Left lung (tissue), 10 donors: ENCODE measurements around the gene MMP19. TPM values are rescaled to one million over a fixed set of nuclear protein-coding genes. Genes with fewer than 3 reads are reported as not detected.
A peak's percentile ranks its signal among the peaks of the same experiment; 100 is the strongest.

ENCODE experiments used
- ATAC-seq: fragments of 200-7000 bp; cut with Tn5 transposase; one replicate; pipeline ENCODE4 v1.9.1; 2020; ENCODE audit warnings: moderate library complexity
- DNase-seq, 4 donors: peaks; one replicate each; pipeline ENCODE4 v3.0.0-alpha.2; 2013 to 2020
- H3K27ac ChIP-seq, 2 donors: fragments of 200-600 bp; sonication (generic) in 1 of 2; one replicate each; pipeline versions ENCODE4 v1.5.0 to v1.8.0; 2020 to 2021
- H3K27me3 ChIP-seq, 2 donors: fragments of 200-600 bp; sonication (generic) in 1 of 2; one replicate each; pipeline versions ENCODE4 v1.5.0 to v1.8.0; 2020 to 2021
- H3K36me3 ChIP-seq, 2 donors: fragments of 200-600 bp; sonication (generic) in 1 of 2; one replicate each; pipeline versions ENCODE4 v1.5.0 to v1.8.0; 2020 to 2021
- H3K4me1 ChIP-seq, 2 donors: fragments of 200-600 bp; one replicate each; pipeline ENCODE4 v1.8.0; 2021
- H3K4me3 ChIP-seq, 2 donors: fragments of 200-600 bp; sonication (generic) in 1 of 2; one replicate each; pipeline versions ENCODE4 v1.5.0 to v1.8.0; 2020 to 2021; ENCODE audit warnings: mild to moderate bottlenecking in 1 of 2
- H3K9me3 ChIP-seq, 2 donors: fragments of 200-600 bp; sonication (generic) in 1 of 2; one replicate each; pipeline versions ENCODE4 v1.5.0 to v1.8.0; 2020 to 2021
- intact Hi-C, 2 donors: fragments of 100-400 bp; cut with DNase I; formaldehyde crosslinking; loops; one replicate each; pipeline versions ENCODE4 v1.11.2 to v1.14.2; 2022
- polyA plus RNA-seq, 6 donors: library from polyadenylated mRNA; unstranded; fragments of 120-200 nt; gene quantifications; one replicate each; pipeline ENCODE4 v1.2.1, GENCODE V29; 2013; ENCODE audit not compliant: insufficient read length in 6 of 6
- total RNA-seq, 2 donors: library from RNA; stranded (reverse); fragmentation: NEBNext Ultra II Directional; extraction: Animal tissue kit (Norgen Biotek cat#: 25700); gene quantifications; one replicate each; pipeline ENCODE4 v1.2.1, GENCODE V29; 2021
- TF ChIP-seq, protein P1 (sequence below), 2 donors: fragments of 200-600 bp; sonication (generic) in 1 of 2; IDR thresholded peaks; one replicate each; pipeline versions ENCODE4 v1.5.0 to v1.8.0; 2021; ENCODE audit warnings: antibody characterized with exemption in 2 of 2
- donor health status: DM: no; HTN: yes; CAD: no.
- donor health status: DM: no; HTN: no; CAD: no.

The MMP19 gene
- total and polyA plus RNA-seq, 8 donors: 9.9 to 78.4 (median 11.9) TPM

GRCh38 chr12:55797068-55797467 lies 45.7 kb downstream of the MMP19 start:
- H3K4me1 ChIP-seq: no peaks in the 10 kb centered on the region
- intact Hi-C loops: no loop called here
- H3K27ac ChIP-seq: no peak overlapping the region
- H3K36me3 ChIP-seq: peaks cover 9 to 99% of the 10 kb centered on the region in 2 donors
- DNase-seq: peak in 2 of 4 donors; percentile 17 to 58
- H3K27me3 ChIP-seq: no peaks in the 10 kb centered on the region
- no peak overlapping the region for H3K4me3 ChIP-seq
- peak; percentile 74 for ATAC-seq
- TF ChIP-seq, protein P1, sequence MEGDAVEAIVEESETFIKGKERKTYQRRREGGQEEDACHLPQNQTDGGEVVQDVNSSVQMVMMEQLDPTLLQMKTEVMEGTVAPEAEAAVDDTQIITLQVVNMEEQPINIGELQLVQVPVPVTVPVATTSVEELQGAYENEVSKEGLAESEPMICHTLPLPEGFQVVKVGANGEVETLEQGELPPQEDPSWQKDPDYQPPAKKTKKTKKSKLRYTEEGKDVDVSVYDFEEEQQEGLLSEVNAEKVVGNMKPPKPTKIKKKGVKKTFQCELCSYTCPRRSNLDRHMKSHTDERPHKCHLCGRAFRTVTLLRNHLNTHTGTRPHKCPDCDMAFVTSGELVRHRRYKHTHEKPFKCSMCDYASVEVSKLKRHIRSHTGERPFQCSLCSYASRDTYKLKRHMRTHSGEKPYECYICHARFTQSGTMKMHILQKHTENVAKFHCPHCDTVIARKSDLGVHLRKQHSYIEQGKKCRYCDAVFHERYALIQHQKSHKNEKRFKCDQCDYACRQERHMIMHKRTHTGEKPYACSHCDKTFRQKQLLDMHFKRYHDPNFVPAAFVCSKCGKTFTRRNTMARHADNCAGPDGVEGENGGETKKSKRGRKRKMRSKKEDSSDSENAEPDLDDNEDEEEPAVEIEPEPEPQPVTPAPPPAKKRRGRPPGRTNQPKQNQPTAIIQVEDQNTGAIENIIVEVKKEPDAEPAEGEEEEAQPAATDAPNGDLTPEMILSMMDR (IDR thresholded peaks at IDR 0.05): peak; percentile 12 to 33
- no peaks in the 10 kb centered on the region for H3K9me3 ChIP-seq

DNA sequence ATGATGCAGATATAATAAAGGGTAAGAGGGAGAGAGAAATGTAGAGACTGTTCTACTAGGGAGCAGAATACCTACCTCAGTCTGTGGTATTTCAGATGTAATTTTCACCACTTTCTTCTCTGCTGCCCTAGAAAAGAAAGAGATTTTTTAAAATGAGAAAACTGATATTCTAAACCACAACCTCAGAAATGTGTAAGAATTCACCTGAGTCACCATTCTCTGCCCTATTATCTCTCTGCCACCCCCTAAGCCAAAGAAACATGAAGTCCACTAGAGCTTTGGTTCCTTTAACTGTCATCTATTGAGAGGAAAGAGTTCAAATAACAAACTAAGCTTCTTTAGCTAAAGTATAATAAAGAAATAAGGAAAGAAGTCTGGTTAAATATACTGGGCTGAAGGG lies 46.8 kb downstream of the MMP19 start:
- H3K4me3 ChIP-seq: no peak overlapping the region
- H3K9me3 ChIP-seq: no peaks in the 10 kb centered on the region
- TF ChIP-seq, protein P1 (IDR thresholded peaks at IDR 0.05): no peak
- peaks cover 9 to 99% of the 10 kb centered on the region in 2 donors for H3K36me3 ChIP-seq
- H3K27ac ChIP-seq: no peak overlapping the region
- DNase-seq (no peak), ATAC-seq (no peak)
- no peaks in the 10 kb centered on the region for H3K4me1 ChIP-seq
- H3K27me3 ChIP-seq: no peaks in the 10 kb centered on the region
- intact Hi-C loops: no loop called here

DNA sequence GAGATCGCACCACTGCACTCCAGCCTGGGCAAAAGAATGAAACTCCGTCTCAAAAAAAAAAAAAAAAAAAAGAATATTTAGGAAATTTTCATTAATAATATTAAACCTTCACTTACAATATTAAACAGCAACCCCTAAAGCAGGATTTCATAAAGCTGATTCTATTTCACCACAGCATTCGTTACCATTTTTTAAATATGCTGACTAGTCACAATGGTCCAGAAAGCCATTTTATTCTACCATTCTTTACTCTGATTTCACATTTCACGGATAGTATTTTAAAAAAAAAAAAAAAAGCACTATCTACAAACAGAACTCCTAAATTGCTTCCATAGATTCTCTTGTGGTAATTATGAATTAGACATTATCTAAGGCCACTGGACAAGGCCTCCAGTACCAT lies 52.8 kb downstream of the MMP19 start:
- intact Hi-C loops: no loop called here
- DNase-seq (no peak), ATAC-seq (no peak)
- Histone ChIP-seq H3K4me3 (no peak overlapping the region), H3K36me3 (peaks cover 7 to 97% of the 10 kb centered on the region in 2 donors), H3K9me3 (no peaks in the 10 kb centered on the region), H3K27ac (no peak overlapping the region), H3K4me1 (no peaks in the 10 kb centered on the region), H3K27me3 (no peaks in the 10 kb centered on the region)
- TF ChIP-seq, protein P1 (IDR thresholded peaks at IDR 0.05): no peak

- TF ChIP-seq, protein P1 (IDR thresholded peaks at IDR 0.05): no peak
- no peak for DNase-seq
- intact Hi-C loops: no loop called here
- Histone ChIP-seq H3K4me3 (no peak overlapping the region), H3K27ac (no peak overlapping the region), H3K36me3 (peaks cover 7 to 97% of the 10 kb centered on the region in 2 donors), H3K27me3 (no peaks in the 10 kb centered on the region), H3K9me3 (no peaks in the 10 kb centered on the region), H3K4me1 (no peaks in the 10 kb centered on the region)
- peak; percentile 15 for ATAC-seq
These were observed 53.6 kb downstream of the MMP19 start for GRCh38 chr12:55789171-55789570.

DNA sequence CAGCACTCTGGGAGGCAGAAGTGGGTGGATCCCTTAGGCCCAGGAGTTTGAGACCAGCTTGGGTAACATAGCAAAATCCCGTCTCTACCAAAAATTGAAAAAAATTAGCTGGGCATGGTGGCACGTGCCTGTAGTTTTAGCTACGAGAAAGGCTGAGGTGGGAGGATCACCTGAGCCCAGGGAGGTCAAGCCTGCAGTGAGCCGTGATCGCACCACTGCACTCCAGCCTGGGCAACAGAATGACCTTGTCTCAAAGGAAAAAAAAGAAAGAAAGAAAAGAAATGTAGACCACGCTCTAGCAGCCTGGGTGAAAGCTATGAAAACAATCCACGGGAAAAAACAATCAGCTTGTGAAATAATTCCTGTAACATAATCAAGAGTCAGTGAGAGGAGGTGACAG lies 54.2 kb downstream of the MMP19 start:
- ATAC-seq: no peak
- Histone ChIP-seq H3K9me3 (no peaks in the 10 kb centered on the region), H3K27me3 (no peaks in the 10 kb centered on the region), H3K4me1 (no peaks in the 10 kb centered on the region), H3K4me3 (no peak overlapping the region), H3K27ac (no peak overlapping the region), H3K36me3 (peaks cover 7 to 97% of the 10 kb centered on the region in 2 donors)
- intact Hi-C loops: no loop called here
- DNase-seq: no peak
- TF ChIP-seq, protein P1 (IDR thresholded peaks at IDR 0.05): no peak

Other genes starting within 250 kb of the MMP19 start
- gene OR10P1, start 206.0 kb downstream of the MMP19 start, total RNA-seq: not detected
- gene OR10P1, start 206.0 kb downstream of the MMP19 start, polyA plus RNA-seq: not detected
- gene ITGA7, start 135.0 kb downstream of the MMP19 start, total RNA-seq: 10 to 100 TPM; 22.4 to 62.4 TPM
- gene ITGA7, start 135.0 kb downstream of the MMP19 start, polyA plus RNA-seq: 10 to 100 TPM; 10.3 to 31.5 (median 18.0) TPM
- 100 to 1,000 TPM; 114 to 123 TPM for gene BLOC1S1, start 126.9 kb downstream of the MMP19 start, total RNA-seq
- gene BLOC1S1, start 126.9 kb downstream of the MMP19 start, polyA plus RNA-seq: 10 to 100 TPM; 69.4 to 82.0 (median 72.3) TPM
- 1 to 10 TPM; 4.3 to 5.8 TPM for gene RDH5, start 122.5 kb downstream of the MMP19 start, total RNA-seq
- 10 to 100 TPM in 4 of 6 donors, 1 to 10 TPM in 2; 9.1 to 11.6 (median 10.9) TPM for gene RDH5, start 122.5 kb downstream of the MMP19 start, polyA plus RNA-seq
- 1,000 to 10,000 TPM; 1,639 to 1,766 TPM for gene CD63, start 113.9 kb downstream of the MMP19 start, total RNA-seq
- 100 to 1,000 TPM; 585 to 710 (median 652) TPM for gene CD63, start 113.9 kb downstream of the MMP19 start, polyA plus RNA-seq
- gene GDF11, start 99.8 kb downstream of the MMP19 start, total RNA-seq: 10 to 100 TPM in 1 of 2 donors, 1 to 10 TPM in 1; 7.6 to 10.0 TPM
- 10 to 100 TPM; 14.2 to 20.2 (median 17.0) TPM for gene GDF11, start 99.8 kb downstream of the MMP19 start, polyA plus RNA-seq
- gene SARNP, start 25.2 kb downstream of the MMP19 start, total RNA-seq: 10 to 100 TPM; 49.4 to 50.0 TPM
- gene SARNP, start 25.2 kb downstream of the MMP19 start, polyA plus RNA-seq: 100 to 1,000 TPM in 4 of 6 donors, 10 to 100 TPM in 2; 93.6 to 128 (median 110) TPM
- gene ORMDL2, start 24.9 kb downstream of the MMP19 start, total RNA-seq: 10 to 100 TPM; 65.6 to 80.8 TPM
- 10 to 100 TPM; 21.1 to 28.0 (median 23.1) TPM for gene ORMDL2, start 24.9 kb downstream of the MMP19 start, polyA plus RNA-seq
- 10 to 100 TPM; 31.5 to 33.3 TPM for gene DNAJC14, start 13.3 kb downstream of the MMP19 start, total RNA-seq
- gene DNAJC14, start 13.3 kb downstream of the MMP19 start, polyA plus RNA-seq: 10 to 100 TPM; 30.0 to 40.0 (median 34.3) TPM
- 10 to 100 TPM; 27.3 to 31.0 TPM for gene PYM1, start 85.0 kb upstream of the MMP19 start, total RNA-seq
- 10 to 100 TPM; 31.1 to 36.4 (median 34.1) TPM for gene PYM1, start 85.0 kb upstream of the MMP19 start, polyA plus RNA-seq
- gene DGKA, start 88.2 kb upstream of the MMP19 start, total RNA-seq: 10 to 100 TPM; 30.6 to 36.7 TPM
- 10 to 100 TPM; 34.6 to 47.6 (median 39.1) TPM for gene DGKA, start 88.2 kb upstream of the MMP19 start, polyA plus RNA-seq
- gene PMEL, start 123.1 kb upstream of the MMP19 start, total RNA-seq: 1 to 10 TPM in 1 of 2 donors, under 1 TPM in 1; 0.99 to 1.8 TPM
- gene PMEL, start 123.1 kb upstream of the MMP19 start, polyA plus RNA-seq: 1 to 10 TPM; 2.2 to 3.8 (median 2.7) TPM
- gene CDK2, start 123.9 kb upstream of the MMP19 start, total RNA-seq: 10 to 100 TPM; 34.1 to 40.3 TPM
- 10 to 100 TPM; 74.2 to 89.0 (median 78.8) TPM for gene CDK2, start 123.9 kb upstream of the MMP19 start, polyA plus RNA-seq
- gene RAB5B, start 131.1 kb upstream of the MMP19 start, total RNA-seq: 100 to 1,000 TPM; 116 to 175 TPM
- gene RAB5B, start 131.1 kb upstream of the MMP19 start, polyA plus RNA-seq: 100 to 1,000 TPM; 141 to 156 (median 142) TPM
- gene SUOX, start 154.3 kb upstream of the MMP19 start, total RNA-seq: 10 to 100 TPM; 26.1 to 26.3 TPM
- 10 to 100 TPM; 36.0 to 49.6 (median 42.7) TPM for gene SUOX, start 154.3 kb upstream of the MMP19 start, polyA plus RNA-seq
- gene IKZF4, start 178.1 kb upstream of the MMP19 start, total RNA-seq: 1 to 10 TPM; 7.5 to 8.5 TPM
- 10 to 100 TPM; 22.2 to 28.3 (median 23.8) TPM for gene IKZF4, start 178.1 kb upstream of the MMP19 start, polyA plus RNA-seq
- 10 to 100 TPM; 37.9 to 43.1 TPM for gene RPS26, start 199.0 kb upstream of the MMP19 start, total RNA-seq
- gene RPS26, start 199.0 kb upstream of the MMP19 start, polyA plus RNA-seq: 100 to 1,000 TPM; 106 to 778 (median 131) TPM
- gene ERBB3, start 237.2 kb upstream of the MMP19 start, total RNA-seq: 10 to 100 TPM; 38.6 to 88.8 TPM
- gene ERBB3, start 237.2 kb upstream of the MMP19 start, polyA plus RNA-seq: 10 to 100 TPM; 77.8 to 96.1 (median 82.1) TPM